ENCODE results near the gene FLAD1. TPM values are rescaled to one million over a fixed set of nuclear protein-coding genes. Genes with fewer than 3 reads are reported as not detected.

Gene FLAD1
- total and polyA plus RNA-seq, 2 experiments from 2014 or later: 74.5 to 75.0 TPM

- H3K4me1 ChIP-seq (ENCODE audit: insufficient read depth): peaks cover 32% of the 10 kb centered on the region
- H3K9me2 ChIP-seq (ENCODE audit: insufficient read depth): no peaks in the 10 kb centered on the region
- H3K9me3 Mint-ChIP-seq: no peaks in the 10 kb centered on the region
- H4K20me1 ChIP-seq (replicated peaks; ENCODE audit: insufficient read depth): peaks cover 6% of the 10 kb centered on the region; the same call in 1 of the 2 replicates
- no peak overlapping the region for H2AFZ ChIP-seq
- H3K27ac ChIP-seq (ENCODE audit: low read depth): peak overlapping the region; percentile 94; the same call in 1 of the 2 replicates
- H3K4me3 Mint-ChIP-seq: peak overlapping the region; percentile 48; the same call in 2 of the 3 replicates
- H3K79me2 ChIP-seq (replicated peaks; ENCODE audit: insufficient read depth): peaks cover 5% of the 10 kb centered on the region
- peaks cover 23% of the 10 kb centered on the region for H3K27me3 Mint-ChIP-seq (ENCODE audit: insufficient read depth, low read depth, poor library complexity)
- H3K36me3 Mint-ChIP-seq (ENCODE audit: low read depth): peaks cover 34% of the 10 kb centered on the region
- peak overlapping the region; percentile 66 for H3K4me3 ChIP-seq
- 0 out of 2 replicates have a peak, but pooled peaks cover 3% of the 10 kb centered on the region for H3F3A ChIP-seq (replicated peaks; ENCODE audit: low read depth)
- peak overlapping the region; percentile 98 for H3K27ac Mint-ChIP-seq
- peaks cover 52% of the 10 kb centered on the region for H3K4me1 Mint-ChIP-seq
- no peak for TF ChIP-seq ZNF114 (CRISPR knock-in tag; IDR thresholded peaks at IDR 0.05)
- TF ChIP-seq EZH2phosphoT487 (IDR thresholded peaks at IDR 0.05; ENCODE audit: unreplicated experiment): no peak
- no peak for TF ChIP-seq EZH2 (IDR thresholded peaks at IDR 0.05; ENCODE audit: low read depth, unreplicated experiment)
- no peak for ATAC-seq
- peak overlapping the region; percentile 81 for H3K4me2 ChIP-seq
- DNase-seq (ENCODE audit: low spot score): no peak
- H3K27me3 ChIP-seq (ENCODE audit: insufficient read depth): no peaks in the 10 kb centered on the region
- H3K36me3 ChIP-seq (ENCODE audit: insufficient read depth): no peaks in the 10 kb centered on the region
Observed at GRCh38 chr1:155016231-155016831, 33.2 kb downstream of the FLAD1 start.

GRCh38 chr1:155017041-155017945, 34.1 kb downstream of the FLAD1 start:
- H3K4me1 Mint-ChIP-seq: peaks cover 52% of the 10 kb centered on the region
- peak; percentile 95 for DNase-seq (ENCODE audit: low spot score)
- H3K36me3 Mint-ChIP-seq (ENCODE audit: low read depth): peaks cover 34% of the 10 kb centered on the region
- peak overlapping the region; percentile 98 for H3K27ac Mint-ChIP-seq
- Histone ChIP-seq H3K79me2 (replicated peaks; ENCODE audit: insufficient read depth) (peaks cover 5% of the 10 kb centered on the region), H3K27ac (ENCODE audit: low read depth) (peak overlapping the region; percentile 94), H4K20me1 (replicated peaks; ENCODE audit: insufficient read depth) (peaks cover 6% of the 10 kb centered on the region; the same call in 1 of the 2 replicates), H3K9me2 (ENCODE audit: insufficient read depth) (no peaks in the 10 kb centered on the region), H2AFZ (no peak overlapping the region), H3K4me3 (peak overlapping the region; percentile 66), H3F3A (replicated peaks; ENCODE audit: low read depth) (0 out of 2 replicates have a peak, but pooled peaks cover 3% of the 10 kb centered on the region), H3K27me3 (ENCODE audit: insufficient read depth) (no peaks in the 10 kb centered on the region), H3K4me1 (ENCODE audit: insufficient read depth) (peaks cover 31% of the 10 kb centered on the region), H3K36me3 (ENCODE audit: insufficient read depth) (no peaks in the 10 kb centered on the region), H3K4me2 (peak overlapping the region; percentile 81)
- peaks cover 26% of the 10 kb centered on the region for H3K27me3 Mint-ChIP-seq (ENCODE audit: insufficient read depth, low read depth, poor library complexity)
- H3K9me3 Mint-ChIP-seq: no peaks in the 10 kb centered on the region
- peak; percentile 87 for ATAC-seq
- H3K4me3 Mint-ChIP-seq: peak overlapping the region; percentile 68
- TF ChIP-seq ZNF331 (CRISPR knock-in tag; IDR thresholded peaks at IDR 0.05; ENCODE audit: low read depth) (no peak), POLR2AphosphoS5 (IDR thresholded peaks at IDR 0.05; ENCODE audit: low read depth) (peak; percentile 71), EZH2phosphoT487 (IDR thresholded peaks at IDR 0.05; ENCODE audit: unreplicated experiment) (no peak), ETS1 (IDR thresholded peaks at IDR 0.05) (no peak), ZNF462 (CRISPR knock-in tag; IDR thresholded peaks at IDR 0.05) (no peak), CREB1 (CRISPR knock-in tag; IDR thresholded peaks at IDR 0.05; ENCODE audit: low read depth) (peak; percentile 3; the same call in 1 of the 2 replicates), NANOG (IDR thresholded peaks at IDR 0.05; ENCODE audit: borderline replicate concordance) (no peak), ZNF114 (CRISPR knock-in tag; IDR thresholded peaks at IDR 0.05) (no peak), STAT1 (IDR thresholded peaks at IDR 0.05; ENCODE audit: unreplicated experiment) (no peak)

Measured in GM23338 (cell line).